Measurements from ENCODE around the gene TM9SF4.
"Not testable (repeated sequence)": the region's sequence is repeated elsewhere in the genome, so short reads cannot be mapped to it uniquely, and the experiment has no call there.

Gene TM9SF4

DNA sequence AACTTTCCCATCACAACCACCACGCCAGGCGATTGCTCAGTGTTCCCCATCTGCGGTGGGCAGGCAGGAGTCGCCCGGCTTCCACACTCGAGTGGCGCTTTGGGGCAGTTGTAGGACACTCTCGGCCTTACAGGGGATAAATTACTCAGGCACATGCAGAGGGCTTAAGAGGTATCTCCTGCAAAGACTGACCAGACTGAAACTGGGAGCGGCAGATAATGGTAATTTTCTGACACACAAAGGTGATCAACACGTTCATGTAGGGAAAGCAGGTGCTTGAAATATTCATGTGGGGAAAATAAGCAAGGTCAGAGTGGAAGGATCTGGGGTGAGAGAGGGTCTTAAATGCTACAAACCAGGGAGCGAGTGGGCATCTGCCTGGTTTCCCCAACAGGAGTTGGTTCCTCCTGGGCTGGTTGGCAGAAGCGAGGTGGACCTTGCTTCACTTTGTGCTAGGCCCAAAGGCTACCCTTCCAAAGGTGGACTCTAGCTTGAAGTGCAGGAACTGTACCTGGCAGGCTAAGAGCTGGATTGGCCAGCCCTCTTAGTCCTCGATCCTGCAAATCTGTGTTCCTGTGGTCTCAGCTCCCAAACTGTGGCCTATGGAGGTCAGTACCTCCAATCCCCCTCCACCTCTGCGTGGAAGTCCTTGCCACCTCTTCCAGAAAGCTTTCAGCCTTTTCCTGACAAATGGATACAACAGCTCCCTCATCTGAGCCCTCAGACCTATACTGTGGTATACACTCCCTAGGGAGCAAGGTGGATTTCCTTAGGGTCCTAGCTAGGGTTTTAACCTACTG lies 81.3 kb downstream of the TM9SF4 start:
- no peak for DNase-seq (ENCODE audit: low spot score)

DNA sequence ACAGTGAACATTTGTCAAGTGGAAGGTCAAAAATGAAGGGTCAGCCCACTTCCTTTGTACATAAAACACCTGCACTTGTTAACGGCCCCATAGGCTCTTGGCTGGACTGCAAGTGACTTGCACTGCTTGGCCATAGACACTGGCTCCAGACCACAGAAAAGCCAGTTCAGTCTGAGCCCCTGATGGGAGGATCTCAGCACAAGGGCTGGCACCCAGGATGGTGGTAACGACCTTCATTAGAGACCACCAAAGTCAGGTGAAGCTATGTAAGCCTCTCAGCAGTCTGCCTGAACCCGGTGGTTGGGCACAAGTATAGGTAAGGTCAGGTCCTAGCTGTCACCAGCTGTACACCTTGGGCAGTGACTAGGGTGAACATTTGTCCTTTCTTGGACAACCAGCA lies 81.9 kb downstream of the TM9SF4 start:
- no peak for DNase-seq (ENCODE audit: low spot score)

DNA sequence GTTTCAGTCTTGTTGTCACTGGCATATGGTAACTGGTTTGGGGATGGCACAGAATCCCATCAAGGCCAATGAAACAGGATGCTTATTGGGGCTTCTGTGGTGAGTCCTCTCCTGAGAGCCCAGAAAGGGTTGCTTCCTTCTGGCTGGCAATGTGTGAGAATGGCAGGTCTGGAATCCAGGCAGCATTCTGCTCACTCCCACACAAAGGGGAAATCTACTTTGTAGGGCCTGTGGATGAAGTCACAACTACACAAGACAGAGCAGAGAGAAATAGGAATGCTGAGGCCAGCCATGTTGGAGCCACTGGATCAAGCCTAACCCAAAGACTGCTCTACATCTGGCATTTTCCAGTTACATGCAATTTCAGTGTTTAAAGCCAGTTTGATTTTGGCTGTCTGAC lies 82.4 kb downstream of the TM9SF4 start:
- no peak for DNase-seq (ENCODE audit: low spot score)

- DNase-seq (ENCODE audit: low spot score), result no peak
Observed at GRCh38 chr20:32192698-32193097, 83.2 kb downstream of the TM9SF4 start.

DNA sequence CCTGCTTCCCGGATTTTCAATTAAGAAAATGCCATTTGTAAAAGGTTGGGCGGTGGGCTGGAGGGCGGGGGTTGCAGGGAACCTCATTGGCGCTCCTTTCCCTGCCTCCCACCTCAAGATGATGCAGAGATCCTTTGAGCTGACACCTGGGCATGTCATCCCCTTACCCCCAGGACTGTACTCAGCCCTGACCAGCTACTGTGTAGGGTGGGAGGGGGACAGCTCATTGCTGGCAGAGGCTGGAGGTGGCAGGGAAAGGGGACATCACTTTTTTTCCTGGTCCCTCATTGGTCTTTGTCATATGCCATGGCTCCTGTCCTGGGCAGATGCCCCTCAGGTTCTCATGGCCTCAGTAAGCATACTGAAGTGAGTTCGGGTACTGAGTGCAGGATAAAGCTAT lies 83.8 kb downstream of the TM9SF4 start:
- not testable (repeated sequence) for DNase-seq (ENCODE audit: low spot score)

DNA sequence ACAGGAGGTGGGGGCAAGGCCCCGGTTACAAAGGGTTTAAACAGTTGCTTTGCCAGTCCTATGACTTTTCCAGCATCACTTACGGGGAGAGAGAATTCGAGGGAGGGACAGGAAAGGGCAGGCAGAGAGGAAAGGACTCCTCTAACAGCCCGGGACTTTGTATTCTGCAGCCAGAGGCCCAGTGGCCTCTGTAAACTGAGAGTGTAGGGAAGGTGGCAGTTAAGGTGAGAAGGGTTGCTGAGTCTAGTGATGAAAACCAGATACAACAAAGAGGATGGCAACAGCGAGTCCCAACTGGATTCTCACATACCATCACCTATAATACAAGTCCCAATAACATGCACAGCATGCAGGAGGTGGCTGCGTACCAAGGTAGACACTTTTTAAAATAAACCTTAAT lies 84.5 kb downstream of the TM9SF4 start:
- no peak for DNase-seq (ENCODE audit: low spot score)

DNA sequence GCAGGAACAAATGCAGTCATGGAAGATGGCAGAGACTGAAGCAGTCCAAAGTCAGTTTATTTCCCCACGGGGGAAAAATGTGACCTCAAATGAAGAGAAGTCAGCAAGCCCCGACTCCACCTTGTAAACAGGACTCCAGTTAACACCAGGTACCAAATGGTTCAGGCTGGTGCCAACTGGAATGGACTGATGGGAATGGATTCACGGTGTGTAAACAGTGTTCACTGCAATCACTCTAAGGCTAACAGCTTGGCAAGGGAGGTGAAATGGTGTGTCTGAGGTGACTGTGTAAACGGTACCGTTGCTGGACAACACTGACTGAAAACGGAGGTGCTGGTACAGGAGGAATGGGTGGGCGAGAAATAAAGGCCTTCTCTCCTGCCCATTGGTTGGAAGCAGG lies 86.1 kb downstream of the TM9SF4 start:
- DNase-seq (ENCODE audit: low spot score), result no peak

GRCh38 chr20:32196613-32197012 lies 87.1 kb downstream of the TM9SF4 start:
- DNase-seq (ENCODE audit: low spot score), result not testable (repeated sequence)

- DNase-seq (ENCODE audit: low spot score), result not testable (repeated sequence)
Observed at GRCh38 chr20:32197136-32197535, 87.6 kb downstream of the TM9SF4 start.

DNA sequence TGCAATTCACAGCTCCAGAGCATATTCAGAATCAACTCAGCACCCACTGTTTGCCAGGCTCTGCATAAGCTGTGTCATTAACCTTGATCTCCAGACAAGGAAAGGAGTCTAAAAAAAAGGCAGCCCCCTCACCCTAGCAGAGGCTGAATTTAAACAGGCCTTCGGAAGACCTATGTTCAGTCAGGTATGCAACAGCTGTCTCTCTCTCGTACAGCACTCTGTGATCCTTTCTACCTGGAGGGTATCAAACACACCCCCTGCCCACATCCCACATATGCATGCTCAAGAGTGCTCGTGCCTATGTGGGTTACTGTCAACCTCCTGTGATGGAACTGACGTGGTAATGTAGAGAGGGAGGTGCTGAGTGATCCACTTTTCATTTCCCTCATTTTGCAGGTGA lies 89.5 kb downstream of the TM9SF4 start:
- no peak for DNase-seq (ENCODE audit: low spot score)

DNA sequence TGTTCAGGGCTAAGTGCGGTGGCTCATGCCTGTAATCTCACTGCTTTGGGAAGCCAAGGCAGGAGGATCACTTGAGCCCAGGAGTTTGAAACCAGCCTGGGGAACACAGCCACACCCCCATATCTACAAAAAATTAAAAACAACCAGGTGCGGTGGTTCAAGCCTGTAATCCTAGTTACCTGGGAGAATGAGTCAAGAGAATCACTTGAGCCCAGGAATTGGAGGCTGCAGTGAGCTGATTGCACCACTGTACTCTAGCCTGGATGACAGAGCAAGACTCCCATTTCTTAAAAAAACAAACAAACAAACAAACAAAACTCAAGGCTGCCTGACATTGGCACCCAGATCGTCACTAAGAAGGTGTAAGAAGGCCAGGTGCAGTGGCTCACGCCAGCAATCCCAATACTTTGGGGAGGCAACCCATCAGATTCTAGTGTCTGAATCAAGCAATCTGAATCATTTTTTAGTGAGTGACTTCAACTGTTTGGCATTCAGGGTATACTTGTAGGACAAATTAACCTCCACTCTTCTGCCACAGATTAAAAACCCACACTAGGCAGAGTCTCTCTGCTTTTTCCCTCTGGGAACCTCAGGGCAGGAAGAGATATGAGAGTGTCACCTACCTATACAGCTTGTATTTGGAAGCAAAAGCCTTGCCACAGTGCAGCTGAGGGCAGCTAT lies 91.9 kb downstream of the TM9SF4 start:
- DNase-seq (ENCODE audit: low spot score), result peak; percentile 32

- DNase-seq (ENCODE audit: low spot score), result no peak
Observed at GRCh38 chr20:32201977-32202363, 92.5 kb downstream of the TM9SF4 start.

- no peak for DNase-seq (ENCODE audit: low spot score)
Observed at GRCh38 chr20:32203356-32204204, 94.1 kb downstream of the TM9SF4 start.

- no peak for DNase-seq (ENCODE audit: low spot score)
Observed at GRCh38 chr20:32204205-32205109, 94.9 kb downstream of the TM9SF4 start.

DNA sequence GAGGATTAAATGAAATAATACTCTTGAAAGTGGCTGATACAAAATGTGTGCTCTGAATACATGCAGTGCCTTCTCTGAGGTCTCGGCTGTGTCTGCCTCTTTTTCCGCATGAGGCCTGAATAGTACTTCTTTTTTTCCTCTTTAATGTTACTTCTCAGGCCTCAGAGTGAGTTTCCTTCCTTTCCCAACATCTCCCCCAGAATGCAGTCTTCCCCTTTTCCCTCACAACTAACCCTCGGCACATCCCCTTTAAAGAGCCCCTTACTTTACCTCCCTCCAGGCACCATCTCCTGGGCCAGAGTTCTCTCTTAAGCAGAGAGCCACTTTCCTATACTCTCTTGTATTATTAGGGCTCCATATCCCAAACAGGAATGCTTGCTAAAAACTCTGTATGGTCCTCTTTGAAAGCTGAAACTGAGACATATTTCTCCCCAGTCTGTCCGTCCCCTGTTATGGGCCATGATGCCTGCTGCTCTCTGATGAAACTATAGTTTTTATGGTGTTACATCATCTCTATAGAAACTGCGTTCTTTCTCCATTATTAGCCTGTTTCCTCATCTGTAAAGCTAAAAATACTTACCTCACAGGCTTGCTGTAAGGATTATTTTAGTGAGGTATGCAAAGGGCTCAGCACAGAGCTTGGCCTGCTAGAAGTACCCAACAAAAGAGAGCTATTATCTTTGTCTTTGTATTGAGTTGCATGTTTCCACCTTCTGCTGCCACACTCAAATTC lies 95.8 kb downstream of the TM9SF4 start:
- DNase-seq (ENCODE audit: low spot score), result peak; percentile 17

GRCh38 chr20:32205843-32206759 lies 96.6 kb downstream of the TM9SF4 start:
- peak; percentile 19 for DNase-seq (ENCODE audit: low spot score)

GRCh38 chr20:32206760-32207625 lies 97.5 kb downstream of the TM9SF4 start:
- DNase-seq (ENCODE audit: low spot score), result peak; percentile 41

DNA sequence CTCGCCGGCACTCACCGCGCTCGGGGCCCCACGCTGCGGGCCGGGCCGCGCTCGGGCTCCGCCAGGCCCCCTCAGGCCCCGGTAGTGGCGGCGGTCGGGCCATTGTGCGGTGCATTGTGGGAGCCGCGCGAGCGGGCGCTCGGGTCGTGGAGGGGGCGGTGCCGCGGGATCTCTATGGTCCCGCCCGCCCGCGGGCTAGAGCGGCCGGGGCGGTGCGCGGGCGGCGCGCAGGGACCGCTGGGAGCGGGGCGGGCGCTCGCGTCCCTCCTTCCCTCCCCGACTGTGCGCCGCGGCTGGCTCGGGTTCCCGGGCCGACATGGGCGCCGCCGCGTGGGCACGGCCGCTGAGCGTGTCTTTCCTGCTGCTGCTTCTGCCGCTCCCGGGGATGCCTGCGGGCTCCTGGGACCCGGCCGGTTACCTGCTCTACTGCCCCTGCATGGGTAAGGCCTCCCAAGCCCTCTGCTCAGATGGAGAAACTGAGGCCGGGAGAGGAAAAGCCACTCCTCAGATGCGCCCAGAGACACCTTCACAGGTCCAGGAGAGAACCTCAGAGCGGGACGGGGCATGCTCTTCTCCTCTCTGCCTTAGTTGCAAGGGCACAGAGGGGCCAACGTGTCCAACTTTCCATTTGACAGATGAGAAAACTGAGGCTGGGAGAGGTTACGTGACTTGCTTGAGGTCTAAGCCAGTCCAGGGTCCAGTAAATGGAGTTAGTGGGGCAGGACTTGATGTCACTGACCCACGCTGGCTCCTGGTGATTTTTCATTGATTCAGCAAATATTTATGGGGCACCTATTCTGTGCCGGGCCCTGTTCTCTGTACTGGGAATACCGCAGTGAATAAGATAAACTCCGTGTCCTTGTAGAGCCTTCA lies 98.3 kb downstream of the TM9SF4 start, which contains the start of the genes PLAGL2 and POFUT1:
PLAGL2 (minus strand) TSS at position 118 of the 873 bp plus-strand sequence. CDS start 5,565 bp downstream, outside the sequence.
POFUT1 (plus strand) TSS at position 255 of the 873 bp plus-strand sequence; CDS start at position 317, 62 bp downstream.
- DNase-seq (ENCODE audit: low spot score), result peak; percentile 91

Data from RKO (cell line).